RWPE1 (cell line): ENCODE results near the gene ALOX5.

Experiments
- CTCF ChIA-PET: fragments of 350-600 bp; sonication (Branson Sonifier 250); formaldehyde crosslinking; extraction: SDS; loops from one replicate; lab custom pipeline; 2021; lab: Yijun Ruan, JAX
- POLR2A ChIA-PET: fragments of 400-600 bp; formaldehyde crosslinking; extraction: SDS; loops from one replicate; lab custom pipeline; 2020; ENCODE audit warnings: antibody characterized with exemption; ENCODE audit not compliant: low non-redundant PET; lab: Yijun Ruan, JAX
- DNase-seq: peaks from one replicate; pipeline ENCODE4 v3.0.0; 2012; ENCODE audit warnings: low spot score
- H3K27ac ChIP-seq: fragments of 450-650 bp; 2 replicates; pipeline ENCODE4 v1.5.1; 2017
- CTCF ChIP-seq: fragments of 450-650 bp; conservative IDR thresholded peaks from 2 replicates; pipeline ENCODE4 v1.5.1; 2017; ENCODE audit warnings: low read depth, mild to moderate bottlenecking

ALOX5 gene

GRCh38 chr10:45491061-45491460 lies 117.0 kb downstream of the ALOX5 start:
- no peak for DNase-seq
- no peak overlapping the region for H3K27ac ChIP-seq
- TF ChIP-seq CTCF, result no peak
- CTCF ChIA-PET, result no interaction called here
- POLR2A ChIA-PET, result no interaction called here
